ENCODE measurements around the gene DRG2. TPM values are rescaled to one million over a fixed set of nuclear protein-coding genes. Genes with fewer than 3 reads are reported as not detected.
A peak's percentile ranks its signal among the peaks of the same experiment; 100 is the strongest.

DRG2 gene
- total and polyA plus RNA-seq, 9 of the 15 experiments (the other 6 are each of a cell fraction or from before 2014, with no cell fraction given): 6.6 to 36.7 (median 26.1) TPM

GRCh38 chr17:18042983-18043382, 44.8 kb upstream of the DRG2 start (continued):
- TF ChIP-seq HMGXB4 (CRISPR knock-in tag; IDR thresholded peaks at IDR 0.05) (no peak), ZFPM2 (CRISPR knock-in tag; IDR thresholded peaks at IDR 0.05) (no peak), ZNF197 (CRISPR knock-in tag; IDR thresholded peaks at IDR 0.05; ENCODE audit: low read depth) (no peak)

GRCh38 chr17:18043491-18043890, 44.3 kb upstream of the DRG2 start:
- peak; percentile 86 for FAIRE-seq
- Histone ChIP-seq H3K4me2 (ENCODE audit: insufficient read depth, low read length) (no peak overlapping the region), H3K4me1 (replicated peaks in 1 of 2; ENCODE audit: control insufficient read depth in 2 of 2, insufficient read depth in 2 of 2, low read length in 2 of 2) (peaks cover 16 to 23% of the 10 kb centered on the region in 2 experiments; a peak in 4 of 5 replicates), H3K9ac (ENCODE audit: insufficient read depth in 1 of 2, low read depth in 2 of 2, low read length in 2 of 2) (no peak overlapping the region), H2AFZ (ENCODE audit: low read depth, low read length) (no peak overlapping the region), H3K9me3 (replicated peaks; ENCODE audit: control insufficient read depth, insufficient read depth, low read depth, low read length) (no peaks in the 10 kb centered on the region), H3K4me3 (no peak overlapping the region), H3K27ac (ENCODE audit: extremely low read depth, low read depth, low read length) (peak overlapping the region; percentile 20; the same call in 1 of the 3 replicates), H3K36me3 (ENCODE audit: control insufficient read depth, insufficient read depth, low read length) (peaks cover 15% of the 10 kb centered on the region; the same call in 2 of the 3 replicates), H4K20me1 (replicated peaks; ENCODE audit: control insufficient read depth, insufficient read depth, low read length) (no peaks in the 10 kb centered on the region), H3K79me2 (ENCODE audit: control insufficient read depth, insufficient read depth, low read length) (peaks cover 33% of the 10 kb centered on the region), H3K27me3 (ENCODE audit: control insufficient read depth in 2 of 2, insufficient read depth in 2 of 2, low read length in 2 of 2) (no peaks in the 10 kb centered on the region), H3K9me1 (ENCODE audit: control insufficient read depth, insufficient read depth, low read length) (no peaks in the 10 kb centered on the region)
- no peak for ATAC-seq
- BruUV-seq (replicated peaks): no TSS peak
- intact Hi-C loops (cut with micrococcal nuclease): loop anchor here (5.0 kb wide), 1 partner anchor 44 kb away; the partner anchor contains the start of gene DRG2
- ChIA-PET POLR2A (no interaction called here), CTCF (ENCODE audit: low intra/inter-chr PET ratio) (no interaction called here)
- in situ Hi-C loops (cut with MboI): no loop called here
- peak in 3 of 4 experiments; percentile 23 to 30 (median 25) for DNase-seq (ENCODE audit: extremely low read depth in 1 of 4, low spot score in 3 of 4)
- 33% methylated on average over 1 of the region's 1 CpG for WGBS (ENCODE audit: insufficient coverage, low coverage, missing lambda C conversion rate)
- no peak for TF ChIP-seq PTBP1 (IDR thresholded peaks at IDR 0.05; ENCODE audit: low read depth, low read length)
- TF ChIP-seq HDAC8 (tag; IDR thresholded peaks at IDR 0.05): no peak
- TF ChIP-seq ZBTB11 (CRISPR knock-in tag; IDR thresholded peaks at IDR 0.05): 0 out of 6 replicates have a peak, but pooled peaks of 1 of the 3 experiments have one; percentile 19
- no peak for TF ChIP-seq MXD1 (CRISPR knock-in tag; IDR thresholded peaks at IDR 0.05; ENCODE audit: borderline replicate concordance, poor library complexity, severe bottlenecking)
- TF ChIP-seq NFE2 (IDR thresholded peaks at IDR 0.05; ENCODE audit: low read depth): no peak
- peak; percentile 44 for TF ChIP-seq MEIS2 (IDR thresholded peaks at IDR 0.05; ENCODE audit: partially characterized antibody)
- TF ChIP-seq ZNF133 (CRISPR knock-in tag; IDR thresholded peaks at IDR 0.05): no peak
- TF ChIP-seq MBD2 (IDR thresholded peaks at IDR 0.05; ENCODE audit: borderline replicate concordance, low read depth): no peak
- TF ChIP-seq ZNF644 (tag; IDR thresholded peaks at IDR 0.05; ENCODE audit: low read depth): no peak
- 0 out of 4 replicates have a peak, but pooled peaks of 1 of the 2 experiments have one; percentile 19 for TF ChIP-seq RAD21 (CRISPR knock-in tag; conservative IDR thresholded peaks at IDR 0.05 in 1 of 2, IDR thresholded peaks at IDR 0.05 in 1 of 2)
